NCI-H2196 treated with DMSO at 0.1 percent for 48 hours (cell line): ENCODE measurements around the gene WNT11.

Experiments
- DNase-seq: peaks from one replicate; lab custom pipeline; 2025; ENCODE audit not compliant: unreplicated experiment; lab: John Stamatoyannopoulos, UW

WNT11 gene

GRCh38 chr11:76156971-76157427 is 49.3 kb downstream of the WNT11 start:
- DNase-seq = no peak

GRCh38 chr11:76155500-76156227 is 50.6 kb downstream of the WNT11 start:
- no peak for DNase-seq

- DNase-seq = no peak
Measured at GRCh38 chr11:76153571-76153923, 52.8 kb downstream of the WNT11 start.

- no peak for DNase-seq
Measured at GRCh38 chr11:76152741-76153570, 53.3 kb downstream of the WNT11 start.

GRCh38 chr11:76152086-76152681 is 54.1 kb downstream of the WNT11 start:
- DNase-seq = no peak

GRCh38 chr11:76151556-76152085 is 54.7 kb downstream of the WNT11 start:
- no peak for DNase-seq

GRCh38 chr11:76150141-76150540 is 56.2 kb downstream of the WNT11 start:
- no peak for DNase-seq

- no peak for DNase-seq
Measured at GRCh38 chr11:76149713-76150112, 56.6 kb downstream of the WNT11 start.

- no peak for DNase-seq
Measured at GRCh38 chr11:76148941-76149613, 57.2 kb downstream of the WNT11 start.

GRCh38 chr11:76148231-76148630 is 58.1 kb downstream of the WNT11 start:
- peak; percentile 30 for DNase-seq

- DNase-seq = no peak
Measured at GRCh38 chr11:76147106-76147740, 59.1 kb downstream of the WNT11 start.

- no peak for DNase-seq
Measured at GRCh38 chr11:76143274-76143673, 63.0 kb downstream of the WNT11 start.

GRCh38 chr11:76141901-76142588 is 64.3 kb downstream of the WNT11 start:
- DNase-seq = no peak

GRCh38 chr11:76140912-76141574 is 65.3 kb downstream of the WNT11 start:
- DNase-seq = no peak

GRCh38 chr11:76139314-76139713 is 67.0 kb downstream of the WNT11 start:
- no peak for DNase-seq
